Measurements from ENCODE around the gene URI1. TPM values are rescaled to one million over a fixed set of nuclear protein-coding genes. Genes with fewer than 3 reads are reported as not detected.
"Not testable (repeated sequence)": the region's sequence is repeated elsewhere in the genome, so short reads cannot be mapped to it uniquely, and the experiment has no call there.

Gene URI1
- total RNA-seq, 1 donor from 2014 or later = 58.4 TPM

GRCh38 chr19:29964171-29964570 is 22.1 kb downstream of the URI1 start:
- Mint-ChIP-seq H3K4me1 (ENCODE audit: low read depth) (peaks cover 22% of the 10 kb centered on the region), H3K9me3 (ENCODE audit: low read depth) (no peaks in the 10 kb centered on the region), H3K27ac (no peak overlapping the region), H3K36me3 (ENCODE audit: insufficient read depth) (peaks cover 4% of the 10 kb centered on the region), H3K27me3 (no peaks in the 10 kb centered on the region), H3K4me3 (ENCODE audit: low read depth) (no peak overlapping the region)
- no peak for TF ChIP-seq CTCF (IDR thresholded peaks at IDR 0.05; ENCODE audit: unreplicated experiment)
- no peak for DNase-seq (ENCODE audit: low spot score, unreplicated experiment)

GRCh38 chr19:29965492-29965891 is 23.5 kb downstream of the URI1 start:
- no peak overlapping the region for H3K4me3 Mint-ChIP-seq (ENCODE audit: low read depth)
- DNase-seq (ENCODE audit: low spot score, unreplicated experiment) = no peak
- H3K36me3 Mint-ChIP-seq (ENCODE audit: insufficient read depth) = peaks cover 2% of the 10 kb centered on the region
- no peaks in the 10 kb centered on the region for H3K27me3 Mint-ChIP-seq
- no peaks in the 10 kb centered on the region for H3K9me3 Mint-ChIP-seq (ENCODE audit: low read depth)
- TF ChIP-seq CTCF (IDR thresholded peaks at IDR 0.05; ENCODE audit: unreplicated experiment) = no peak
- H3K4me1 Mint-ChIP-seq (ENCODE audit: low read depth) = peaks cover 22% of the 10 kb centered on the region
- H3K27ac Mint-ChIP-seq = peak overlapping the region; percentile 62

- H3K4me1 Mint-ChIP-seq (ENCODE audit: low read depth) = peaks cover 22% of the 10 kb centered on the region
- not testable (repeated sequence) for H3K4me3 Mint-ChIP-seq (ENCODE audit: low read depth); H3K36me3 Mint-ChIP-seq (ENCODE audit: insufficient read depth); H3K27me3 Mint-ChIP-seq; DNase-seq (ENCODE audit: low spot score, unreplicated experiment); H3K27ac Mint-ChIP-seq; H3K9me3 Mint-ChIP-seq (ENCODE audit: low read depth)
Measured at GRCh38 chr19:29966142-29966541, 24.1 kb downstream of the URI1 start.

- DNase-seq (ENCODE audit: low spot score, unreplicated experiment) = no peak
- H3K4me1 Mint-ChIP-seq (ENCODE audit: low read depth) = peaks cover 22% of the 10 kb centered on the region
- H3K4me3 Mint-ChIP-seq (ENCODE audit: low read depth) = no peak overlapping the region
- no peaks in the 10 kb centered on the region for H3K27me3 Mint-ChIP-seq
- no peaks in the 10 kb centered on the region for H3K36me3 Mint-ChIP-seq (ENCODE audit: insufficient read depth)
- H3K27ac Mint-ChIP-seq = no peak overlapping the region
- no peaks in the 10 kb centered on the region for H3K9me3 Mint-ChIP-seq (ENCODE audit: low read depth)
- TF ChIP-seq CTCF (IDR thresholded peaks at IDR 0.05; ENCODE audit: unreplicated experiment) = peak; percentile 23
Measured at GRCh38 chr19:29966588-29967249, 24.7 kb downstream of the URI1 start.

GRCh38 chr19:29967623-29968022 is 25.6 kb downstream of the URI1 start:
- no peak for DNase-seq (ENCODE audit: low spot score, unreplicated experiment)
- Mint-ChIP-seq H3K27me3 (no peaks in the 10 kb centered on the region), H3K4me1 (ENCODE audit: low read depth) (peaks cover 22% of the 10 kb centered on the region), H3K4me3 (ENCODE audit: low read depth) (no peak overlapping the region), H3K27ac (no peak overlapping the region), H3K9me3 (ENCODE audit: low read depth) (no peaks in the 10 kb centered on the region), H3K36me3 (ENCODE audit: insufficient read depth) (no peaks in the 10 kb centered on the region)
- no peak for TF ChIP-seq CTCF (IDR thresholded peaks at IDR 0.05; ENCODE audit: unreplicated experiment)

- Mint-ChIP-seq H3K4me3 (ENCODE audit: low read depth) (no peak overlapping the region), H3K36me3 (ENCODE audit: insufficient read depth) (no peaks in the 10 kb centered on the region), H3K9me3 (ENCODE audit: low read depth) (no peaks in the 10 kb centered on the region), H3K4me1 (ENCODE audit: low read depth) (peaks cover 6% of the 10 kb centered on the region), H3K27ac (no peak overlapping the region), H3K27me3 (no peaks in the 10 kb centered on the region)
- no peak for TF ChIP-seq CTCF (IDR thresholded peaks at IDR 0.05; ENCODE audit: unreplicated experiment)
- no peak for DNase-seq (ENCODE audit: low spot score, unreplicated experiment)
Measured at GRCh38 chr19:29969891-29970290, 27.9 kb downstream of the URI1 start.
